IPS-11a (cell line): ENCODE measurements around the gene CHML.

Source experiments
- H3K4me3 ChIP-seq: one replicate; pipeline ENCODE4 v1.5.1; 2013; ENCODE audit warnings: low read depth, low read length, control low read depth

The CHML gene

DNA sequence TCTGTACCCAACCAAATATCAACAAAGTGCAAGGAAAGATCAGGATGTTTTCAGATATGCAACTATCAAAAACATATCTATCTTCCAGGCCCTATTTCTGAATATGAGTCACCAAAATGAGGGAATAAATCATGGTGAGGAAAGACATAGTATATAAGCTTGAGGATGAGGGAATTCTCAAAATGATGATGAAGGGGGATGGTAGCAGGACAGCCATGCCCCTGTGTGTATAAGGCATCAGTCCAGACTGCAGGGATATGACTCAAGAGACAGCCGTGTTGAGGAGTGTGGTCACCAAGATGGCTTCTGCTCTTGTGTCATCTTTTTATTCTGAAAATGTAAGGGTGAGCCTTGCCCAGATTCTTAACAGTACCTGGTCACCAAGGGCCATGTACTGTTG lies 7.5 kb upstream of the CHML start:
- H3K4me3 ChIP-seq = no peak overlapping the region

DNA sequence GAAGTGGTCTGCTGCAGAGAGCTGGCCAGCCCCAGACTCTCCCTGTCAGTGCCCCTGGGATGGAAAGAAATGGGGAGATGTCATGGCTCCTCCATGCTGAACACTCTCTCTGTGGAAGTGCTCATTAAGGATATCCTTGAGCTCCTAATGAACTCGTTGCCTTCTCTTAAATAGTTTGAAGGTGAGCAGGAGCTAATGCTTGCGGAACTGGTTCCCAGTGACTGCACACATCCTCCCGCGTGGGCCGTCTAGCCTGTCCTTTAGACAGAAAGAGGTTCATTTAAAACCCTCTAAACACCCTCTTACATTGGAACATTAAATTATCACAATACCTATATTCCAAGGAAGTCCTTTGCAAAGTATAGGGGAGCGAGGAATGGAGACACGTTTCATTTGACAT lies 6.0 kb upstream of the CHML start:
- H3K4me3 ChIP-seq = no peak overlapping the region

DNA sequence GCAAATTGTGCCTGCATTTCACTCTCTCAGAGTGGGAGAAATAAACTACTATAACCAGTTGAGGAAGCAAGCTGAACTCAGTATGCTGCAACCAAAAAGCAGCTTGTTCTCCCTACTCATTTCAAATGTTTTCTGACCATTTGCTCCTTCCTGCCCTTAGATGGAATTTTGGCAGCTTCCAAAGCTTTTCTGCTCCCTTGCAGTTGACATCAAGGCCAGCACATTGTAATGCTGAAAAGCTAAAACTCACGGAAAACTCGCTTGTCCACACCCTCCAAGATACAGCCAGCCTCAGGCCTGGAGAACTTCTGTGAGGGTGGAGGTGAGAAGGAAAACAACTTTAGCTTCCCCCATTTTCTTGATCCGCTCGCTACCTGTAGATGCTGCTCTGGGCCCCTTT lies 5.0 kb upstream of the CHML start:
- H3K4me3 ChIP-seq = no peak overlapping the region

DNA sequence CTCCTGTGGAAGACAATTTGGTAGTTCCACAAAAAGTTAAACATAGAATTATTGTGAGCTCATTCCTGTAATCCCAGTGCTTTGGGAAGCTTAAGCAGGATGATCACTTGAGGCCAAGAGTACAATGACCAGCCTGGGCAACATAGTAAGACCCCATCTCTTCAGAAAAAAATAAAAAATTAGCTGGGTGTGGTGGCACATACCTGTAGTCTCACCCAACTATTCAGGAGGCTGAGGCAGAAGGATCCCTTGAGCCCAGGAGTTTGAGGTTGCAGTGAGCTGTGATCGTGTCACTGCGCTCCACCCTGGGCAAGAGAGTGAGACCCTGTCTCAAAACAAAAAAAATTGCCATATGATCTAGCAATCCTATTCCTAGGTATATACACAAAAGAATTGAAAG lies 4.1 kb upstream of the CHML start:
- no peak overlapping the region for H3K4me3 ChIP-seq

DNA sequence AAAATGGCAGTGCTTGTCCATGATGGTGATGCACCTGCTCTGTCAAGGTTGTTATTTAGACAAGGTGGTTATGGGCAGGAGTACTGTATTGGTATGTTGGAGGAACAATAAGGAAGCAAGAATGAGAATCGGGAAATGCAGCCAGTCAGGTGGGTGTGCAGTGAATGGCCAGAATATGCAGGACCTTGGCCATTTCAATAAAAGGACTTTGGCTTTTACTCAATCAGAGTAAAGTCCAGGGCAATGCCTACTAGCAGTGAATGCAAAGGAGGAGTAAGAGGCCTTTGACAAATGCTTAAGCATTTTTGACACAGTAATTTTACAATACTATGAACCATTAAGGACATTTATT lies 2.4 kb upstream of the CHML start:
- no peak overlapping the region for H3K4me3 ChIP-seq

DNA sequence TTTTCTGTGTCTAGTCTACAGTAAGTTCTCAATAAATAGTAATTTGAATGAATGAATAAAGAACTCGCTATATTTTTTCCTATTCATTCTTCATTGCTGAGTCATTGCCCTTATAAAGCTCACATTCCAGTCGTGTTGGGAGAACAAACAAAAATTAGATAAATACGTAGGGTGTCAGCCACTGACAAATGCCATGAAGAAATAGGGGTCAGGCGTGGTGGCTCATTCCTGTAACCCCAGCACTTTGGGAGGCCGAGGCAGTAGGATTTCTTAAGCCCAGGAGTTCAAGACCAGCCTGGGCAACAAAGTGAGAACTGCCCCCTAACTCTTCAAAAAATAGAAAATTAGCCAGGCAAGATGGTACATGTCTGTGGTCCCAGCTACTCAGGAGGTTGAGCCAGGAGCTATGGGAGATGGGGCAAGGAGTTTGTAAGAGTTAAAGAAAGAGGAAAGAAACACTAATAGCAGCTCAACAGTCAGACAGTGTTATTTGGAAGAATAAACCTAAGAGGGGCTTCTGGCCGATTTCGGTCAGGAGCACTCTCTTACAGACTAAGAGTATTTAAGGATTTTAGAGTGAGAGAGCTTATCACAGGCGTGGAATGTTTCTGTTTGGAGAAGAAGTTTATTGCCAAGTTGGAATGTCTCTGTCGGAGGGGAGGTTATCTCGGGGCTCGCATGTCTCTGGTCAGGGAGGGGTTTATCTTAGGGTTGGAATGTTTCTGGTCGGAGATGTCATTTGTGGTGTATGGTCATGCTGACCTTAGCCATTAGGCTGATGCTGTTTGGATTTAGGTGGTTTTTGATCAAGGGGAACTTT lies 1.8 kb upstream of the CHML start:
- H3K4me3 ChIP-seq = no peak overlapping the region

DNA sequence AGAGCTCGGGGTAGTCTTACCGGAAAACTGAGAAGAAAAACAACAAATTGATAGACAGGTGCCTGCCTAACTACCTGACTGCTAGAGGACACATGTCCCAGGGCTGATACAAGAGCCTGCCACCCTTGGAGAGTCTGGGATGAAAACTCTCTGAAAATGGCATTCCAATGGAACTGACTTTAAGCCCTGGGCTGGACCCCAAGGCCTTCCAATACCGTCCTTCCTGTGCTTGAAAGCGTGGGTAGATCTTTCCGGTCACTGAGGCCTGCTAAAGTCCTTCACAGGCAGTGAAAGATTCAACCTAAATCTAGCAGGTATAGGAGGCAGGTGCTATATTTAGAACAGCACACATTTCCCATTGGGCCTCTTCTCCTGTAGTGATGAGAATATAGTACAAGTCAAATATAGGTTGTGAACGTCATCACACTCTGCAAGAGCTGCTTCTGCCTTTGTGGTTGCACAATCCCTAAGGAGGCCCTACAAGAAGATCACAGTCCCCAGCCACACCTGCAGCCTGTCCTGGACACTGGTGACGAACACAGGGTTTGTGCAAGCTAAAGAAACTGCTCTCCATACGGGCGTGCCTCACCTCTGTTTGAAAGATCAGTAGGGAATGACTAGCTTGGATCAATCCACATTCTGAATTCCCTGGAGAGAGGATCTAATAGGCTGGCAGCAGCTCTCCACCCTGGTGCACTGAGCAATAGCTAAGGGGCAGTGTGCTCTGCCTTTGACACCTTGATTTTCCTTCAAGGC lies 876 bp upstream of the CHML start:
- H3K4me3 ChIP-seq = no peak overlapping the region

DNA sequence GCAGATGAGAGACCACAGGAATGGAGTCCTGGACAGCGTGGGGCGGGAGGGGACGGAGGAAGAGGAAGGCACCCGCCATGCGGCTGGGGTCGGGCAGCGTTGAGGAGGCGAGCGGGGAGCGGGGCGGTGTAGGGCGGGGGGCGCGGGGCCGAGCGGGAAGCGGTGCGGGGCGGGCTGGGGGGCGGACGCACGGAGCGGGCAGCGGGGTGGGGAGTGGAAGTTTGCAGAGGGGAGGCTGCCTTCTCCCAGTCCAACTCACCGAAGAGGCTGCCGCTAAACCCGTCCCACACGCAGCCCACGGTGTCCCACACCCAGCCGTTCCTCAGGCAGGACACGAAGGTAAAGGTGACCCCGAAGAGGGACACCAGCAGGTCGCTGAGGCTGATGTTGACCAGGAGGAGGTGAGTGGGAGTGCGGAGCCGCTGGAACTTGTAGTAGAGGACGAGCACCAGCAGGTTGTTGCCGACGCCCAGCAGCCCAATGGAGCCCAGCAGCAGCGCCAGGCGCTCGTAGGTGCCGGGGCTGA lies 483 bp downstream of the CHML start:
- peak overlapping the region; percentile 93 for H3K4me3 ChIP-seq

DNA sequence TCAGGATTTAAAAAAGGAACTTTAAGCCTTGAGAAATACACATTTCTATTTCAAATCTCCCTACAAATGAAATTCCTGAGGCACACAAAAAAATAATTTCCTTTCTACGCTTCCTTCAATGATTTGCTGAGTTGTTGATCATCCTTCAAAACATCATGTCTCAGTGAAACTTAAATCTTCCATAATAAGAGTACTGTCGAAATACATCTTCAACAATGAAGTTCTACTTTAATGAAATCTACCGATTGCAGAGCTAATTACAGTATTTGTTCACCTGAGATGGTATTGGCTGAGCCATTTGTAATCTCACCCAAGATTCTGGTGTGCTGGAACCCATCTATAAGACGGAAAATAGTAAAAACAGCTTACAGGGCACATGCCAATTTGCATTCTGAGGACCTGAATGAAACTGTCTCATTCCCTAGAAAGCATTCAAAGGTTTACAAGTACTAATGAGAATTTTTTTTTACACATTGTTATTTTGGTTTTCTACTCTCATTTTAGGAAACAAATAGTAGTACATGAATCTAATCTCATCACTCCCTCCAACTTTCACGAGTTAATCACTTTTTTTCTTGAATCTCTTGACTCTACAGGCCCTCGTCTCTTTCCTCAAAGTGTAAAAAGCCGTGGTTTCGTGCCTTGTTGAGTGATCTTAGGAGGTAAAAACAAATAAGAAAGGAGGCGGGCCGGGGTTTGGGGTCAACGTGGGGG lies 1.1 kb downstream of the CHML start:
- peak overlapping the region; percentile 93 for H3K4me3 ChIP-seq

DNA sequence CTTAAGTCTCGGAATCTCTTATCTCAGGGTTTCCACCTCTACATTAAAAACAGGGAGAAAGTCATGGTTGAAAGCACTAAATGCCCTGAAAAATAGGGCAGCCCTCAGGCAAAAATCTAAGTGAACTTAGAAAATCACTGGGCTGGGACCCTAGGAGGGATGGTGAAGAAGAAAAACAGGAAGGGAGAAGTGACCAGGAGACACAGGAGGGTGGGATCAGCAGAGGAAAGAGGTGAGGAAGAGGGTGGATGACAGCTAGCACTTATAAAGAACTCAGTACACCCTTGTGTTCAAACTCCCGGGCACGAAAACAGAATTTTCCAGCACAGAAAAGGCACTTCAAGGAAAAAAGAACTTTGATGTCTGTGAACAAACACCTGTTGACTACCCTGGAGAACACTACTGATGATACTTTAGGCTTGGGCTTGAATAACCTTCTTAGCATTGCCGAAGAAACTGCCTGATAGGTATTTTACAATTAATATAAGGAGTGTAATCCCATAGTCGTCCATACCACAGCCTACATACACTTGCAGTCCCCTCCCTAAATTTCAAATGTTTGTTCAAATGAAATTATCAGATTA lies 2.0 kb downstream of the CHML start:
- H3K4me3 ChIP-seq = peak overlapping the region; percentile 4

DNA sequence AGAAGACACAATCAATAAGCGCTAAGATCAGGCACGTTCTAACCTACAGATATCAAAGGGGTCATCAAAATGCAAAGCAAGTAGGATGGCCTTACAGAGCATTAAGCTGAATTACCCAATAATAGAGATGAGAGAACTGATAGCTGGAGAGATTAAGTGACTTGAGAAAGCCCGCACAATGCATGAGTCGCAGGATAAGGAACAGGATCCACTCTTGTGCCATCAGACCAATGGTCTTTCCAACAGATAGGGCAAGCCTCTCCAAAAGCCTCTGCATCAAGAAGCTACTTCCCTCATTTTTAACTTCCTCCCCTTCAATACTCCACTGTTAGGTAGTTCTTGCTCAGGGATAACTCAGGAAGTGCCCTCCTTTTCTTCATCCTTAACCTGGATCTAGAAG lies 2.6 kb downstream of the CHML start:
- H3K4me3 ChIP-seq = no peak overlapping the region

DNA sequence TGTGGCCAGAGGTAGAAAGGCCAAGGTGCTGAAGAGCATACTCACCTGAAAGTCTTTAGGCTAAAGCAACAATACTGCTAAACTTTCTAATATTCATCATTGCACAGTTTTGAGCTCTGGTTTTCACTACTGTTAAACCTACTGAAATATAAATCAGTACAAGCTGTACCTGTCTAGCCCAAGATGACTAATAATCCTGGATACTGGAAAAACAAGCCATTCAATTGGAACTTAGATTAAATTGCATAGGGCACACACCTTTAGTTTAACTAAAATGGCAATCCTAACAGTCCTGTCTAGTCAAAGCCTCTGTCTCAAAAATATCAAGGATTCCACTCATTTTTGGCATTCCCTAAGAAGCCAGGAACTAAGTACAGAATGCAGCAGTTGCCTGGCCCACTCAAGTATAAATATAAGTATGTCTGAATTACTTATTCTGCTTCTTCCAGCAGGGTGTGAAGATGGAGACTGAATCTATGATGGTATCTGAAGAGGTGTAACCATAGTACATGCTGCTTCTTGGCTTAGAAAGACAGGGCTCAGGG lies 3.1 kb downstream of the CHML start:
- H3K4me3 ChIP-seq = no peak overlapping the region

DNA sequence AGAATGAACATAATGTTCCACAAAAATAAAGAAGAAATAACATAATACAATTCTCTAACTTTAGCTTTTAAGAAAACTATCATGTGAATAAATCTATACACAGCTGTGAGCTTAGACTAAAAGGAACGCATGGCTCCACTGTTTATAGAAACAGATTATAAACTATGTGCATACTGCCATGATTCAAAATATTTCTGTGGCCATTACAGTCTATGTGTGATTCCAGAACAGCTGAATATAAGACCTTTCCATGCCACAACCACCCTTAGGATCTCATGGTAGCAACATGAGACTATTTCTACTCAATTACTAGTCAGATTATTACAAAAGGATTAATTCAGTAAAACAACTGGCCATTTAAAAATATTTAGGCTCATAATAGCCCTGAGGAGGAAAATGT lies 3.9 kb downstream of the CHML start:
- H3K4me3 ChIP-seq = no peak overlapping the region

DNA sequence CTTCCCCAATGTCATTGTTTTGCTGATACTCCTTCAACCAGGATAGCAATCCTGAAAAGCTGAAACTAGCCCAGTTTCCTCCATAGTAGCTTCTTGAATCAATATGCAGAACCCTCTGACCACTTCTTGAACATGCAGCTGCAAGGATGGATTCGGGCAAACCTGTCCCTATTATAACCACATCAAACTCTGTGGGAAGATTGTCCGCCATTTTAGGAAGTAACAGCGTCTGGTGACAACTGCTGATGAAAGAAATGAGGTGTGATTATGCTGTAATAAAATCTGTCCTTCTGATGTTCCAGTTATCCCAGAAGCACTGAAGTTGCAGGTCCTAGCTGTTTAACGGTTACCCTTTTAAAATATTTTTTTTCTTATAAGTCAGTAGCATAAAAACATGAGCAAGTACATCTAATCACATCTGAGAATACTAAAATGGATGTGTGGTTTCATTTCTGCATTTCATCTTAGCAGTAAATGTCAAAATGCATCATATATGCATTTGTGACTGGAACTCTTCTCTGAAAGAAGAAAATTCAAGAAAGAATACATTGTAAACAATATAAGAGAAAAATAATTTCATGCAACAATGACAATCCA lies 4.5 kb downstream of the CHML start:
- no peak overlapping the region for H3K4me3 ChIP-seq

DNA sequence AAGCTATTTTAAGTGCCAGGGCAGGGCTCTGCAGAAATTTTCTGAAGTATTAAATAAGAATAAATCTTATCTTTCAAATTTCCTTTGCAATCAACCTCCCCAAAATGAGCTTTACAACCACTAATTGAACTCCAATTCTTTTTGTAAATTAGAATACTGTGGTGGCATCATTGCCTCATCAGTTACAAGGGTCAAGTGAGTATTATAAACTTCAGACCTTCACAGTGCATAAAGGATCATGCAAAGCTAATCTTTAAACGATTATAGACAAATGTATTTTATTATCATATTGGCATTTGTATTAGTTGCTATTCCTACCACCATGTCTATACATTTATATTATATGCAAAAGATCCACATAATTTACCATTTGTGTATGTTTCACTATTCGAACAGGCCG lies 7.2 kb downstream of the CHML start:
- no peak overlapping the region for H3K4me3 ChIP-seq

DNA sequence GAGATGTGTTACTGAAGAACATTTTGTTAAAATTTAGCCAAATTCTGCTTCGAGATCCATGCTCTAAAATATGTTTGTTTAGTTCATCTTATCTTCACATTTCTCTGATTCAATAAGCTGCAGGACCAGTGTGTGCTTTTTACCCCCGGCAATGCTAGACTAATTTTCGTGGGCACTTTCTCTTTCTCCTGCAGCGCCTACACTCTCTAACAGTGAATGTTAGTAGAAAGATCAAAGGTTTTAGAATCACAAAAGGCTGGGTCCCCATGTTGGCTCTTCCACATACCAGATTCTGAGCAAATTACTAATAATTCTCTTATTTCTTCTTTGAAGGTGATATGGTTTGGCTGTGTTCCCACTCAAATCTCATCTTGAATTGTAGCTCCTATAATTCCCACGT lies 8.5 kb downstream of the CHML start:
- no peak overlapping the region for H3K4me3 ChIP-seq

DNA sequence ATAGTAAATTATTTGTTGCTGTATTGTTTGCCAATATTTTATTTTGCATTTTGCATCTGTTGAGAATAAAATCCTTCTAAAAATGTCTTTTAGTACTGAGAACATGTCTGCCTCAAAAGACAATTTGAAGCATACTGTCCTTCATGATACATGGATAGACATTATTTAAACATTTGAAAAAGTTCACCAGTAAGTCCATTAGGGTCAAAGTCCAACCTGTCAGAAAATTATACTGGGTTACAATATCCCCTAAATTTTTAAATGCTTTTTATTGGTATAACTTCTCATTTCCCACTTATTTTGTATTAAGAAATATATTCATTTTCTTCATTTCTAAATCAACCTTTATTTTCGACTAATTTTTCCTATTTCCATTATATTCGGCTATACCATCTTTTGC lies 9.3 kb downstream of the CHML start:
- H3K4me3 ChIP-seq = no peak overlapping the region

DNA sequence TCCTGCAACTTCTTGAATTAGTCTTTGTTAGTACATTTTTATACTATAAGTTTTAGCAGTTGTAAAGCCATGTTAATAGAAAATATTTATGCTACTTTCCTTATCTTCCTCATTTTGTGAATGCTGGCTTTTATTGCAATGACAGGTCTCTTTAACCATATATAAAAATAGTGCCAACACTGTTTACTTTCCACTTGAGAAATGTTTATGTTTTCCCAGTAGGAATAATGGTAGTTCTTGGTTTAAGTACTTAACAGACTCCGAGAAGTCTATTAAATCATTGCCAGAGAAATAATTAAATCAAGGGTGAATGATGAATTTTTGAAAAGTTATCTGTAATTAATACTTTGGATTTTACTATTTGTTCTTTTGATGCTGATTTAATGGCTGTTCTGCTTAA lies 9.7 kb downstream of the CHML start:
- H3K4me3 ChIP-seq = no peak overlapping the region

DNA sequence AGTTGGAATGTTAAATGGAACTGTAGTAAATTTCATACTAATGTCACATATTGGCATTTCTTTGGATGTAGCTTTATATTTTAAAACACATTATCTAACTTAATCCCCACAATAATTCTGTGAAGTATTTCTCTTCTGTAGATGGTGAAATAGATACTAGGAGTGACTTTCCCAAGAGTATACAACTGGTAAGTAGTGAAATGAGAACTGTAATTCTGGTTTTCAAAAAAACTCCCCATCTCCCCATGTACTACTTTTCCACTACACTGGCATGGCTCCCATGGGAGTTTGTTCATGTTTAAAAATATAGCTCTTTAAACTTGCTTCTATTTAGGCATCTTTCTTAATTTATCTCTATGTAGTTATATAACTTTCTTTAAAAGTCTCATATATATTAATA lies 10.2 kb downstream of the CHML start:
- no peak overlapping the region for H3K4me3 ChIP-seq

DNA sequence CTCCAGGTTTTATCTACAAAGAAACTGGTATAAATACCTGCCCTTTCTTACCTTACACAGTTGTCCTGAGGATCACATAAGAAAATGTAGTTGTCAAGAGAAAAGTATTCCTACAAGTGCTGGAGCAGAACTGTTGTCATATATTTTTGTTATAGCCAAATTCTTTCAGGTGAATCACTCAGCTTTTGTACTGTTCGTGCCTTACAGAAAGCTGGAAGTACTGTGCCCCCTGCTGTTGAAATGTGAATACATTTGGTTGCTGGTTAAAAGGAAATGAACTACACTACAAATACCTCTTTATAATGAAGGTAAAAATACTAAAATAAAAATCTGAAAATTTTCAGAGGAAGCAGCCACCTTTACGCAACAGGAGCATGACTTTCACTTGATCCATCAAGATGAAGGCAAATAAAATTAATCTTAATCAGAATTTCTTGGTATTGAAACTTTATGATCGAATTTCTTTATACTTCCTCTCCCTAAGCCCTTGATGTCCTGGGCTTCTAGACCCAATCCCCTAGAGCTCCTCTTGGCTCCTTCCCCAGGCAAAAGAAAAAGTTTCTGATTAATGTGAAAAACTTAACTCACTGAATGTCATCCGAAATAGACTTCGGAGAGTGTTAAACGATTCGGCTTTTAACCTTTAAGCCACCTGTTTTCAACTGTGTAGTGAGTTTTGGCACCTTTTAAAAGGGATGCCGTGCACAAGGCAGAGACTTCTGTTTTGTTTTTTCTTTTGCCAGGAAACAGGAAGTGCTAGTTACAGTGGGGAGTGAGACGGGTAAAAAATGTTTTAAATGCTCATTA lies 12.5 kb downstream of the CHML start:
- no peak overlapping the region for H3K4me3 ChIP-seq
